ENCODE results near the gene PRDM16.

The PRDM16 gene

DNA sequence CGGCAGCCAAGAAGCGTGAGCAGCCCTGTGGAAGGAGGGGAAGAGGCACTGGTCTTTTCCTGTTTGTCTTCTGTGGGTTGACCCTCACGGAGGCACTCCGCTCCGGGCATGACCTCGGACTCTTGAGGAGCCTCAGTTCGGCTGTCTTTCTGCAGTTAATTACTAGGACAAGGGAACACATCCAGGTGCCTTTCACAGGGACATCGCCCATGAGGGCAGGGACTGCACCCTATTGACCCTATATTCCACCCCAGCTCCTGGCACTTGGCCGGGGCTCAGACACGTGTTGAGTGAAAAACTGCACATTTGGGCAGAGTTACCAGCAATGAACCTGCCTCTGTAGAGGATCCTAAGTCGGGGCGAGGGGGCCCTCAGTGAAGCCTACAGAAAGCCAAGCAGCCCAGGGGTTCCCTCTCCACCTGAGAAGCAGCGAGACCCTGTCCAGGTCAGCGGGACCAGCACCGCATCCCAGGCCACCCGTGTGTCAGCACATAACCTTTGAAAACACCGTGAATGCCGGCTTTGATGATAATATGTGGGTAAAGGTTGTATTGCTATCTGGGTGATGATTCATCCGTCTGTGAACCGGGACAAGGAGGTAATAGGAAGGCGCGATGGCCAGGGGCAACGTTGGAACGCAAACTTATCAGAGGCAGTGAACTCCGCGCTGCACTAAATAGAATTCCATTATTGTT lies 224.0 kb downstream of the PRDM16 start:
- no peak for DNase-seq

- no peak for DNase-seq
Measured at GRCh38 chr1:3293563-3294080, 224.6 kb downstream of the PRDM16 start.

DNA sequence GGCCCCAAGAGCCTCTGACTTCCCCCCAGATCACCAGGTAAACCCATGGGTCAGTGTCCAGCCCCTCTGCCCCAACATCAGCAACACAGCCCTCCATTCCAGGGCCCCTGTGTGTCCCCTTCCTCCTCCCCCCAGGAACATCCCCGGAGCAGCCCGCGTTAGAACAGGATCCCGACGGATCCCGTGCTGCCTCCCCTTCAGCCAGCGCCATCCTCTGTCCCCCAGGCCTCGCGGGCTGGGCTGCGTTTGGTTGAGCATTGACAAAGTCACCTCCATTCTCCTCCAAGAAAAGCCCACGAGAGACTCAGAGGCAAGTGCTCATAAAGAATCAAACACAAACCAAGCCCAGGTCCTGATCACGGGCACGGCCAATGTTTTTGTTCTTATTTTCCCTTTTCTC lies 225.4 kb downstream of the PRDM16 start:
- no peak for DNase-seq

DNA sequence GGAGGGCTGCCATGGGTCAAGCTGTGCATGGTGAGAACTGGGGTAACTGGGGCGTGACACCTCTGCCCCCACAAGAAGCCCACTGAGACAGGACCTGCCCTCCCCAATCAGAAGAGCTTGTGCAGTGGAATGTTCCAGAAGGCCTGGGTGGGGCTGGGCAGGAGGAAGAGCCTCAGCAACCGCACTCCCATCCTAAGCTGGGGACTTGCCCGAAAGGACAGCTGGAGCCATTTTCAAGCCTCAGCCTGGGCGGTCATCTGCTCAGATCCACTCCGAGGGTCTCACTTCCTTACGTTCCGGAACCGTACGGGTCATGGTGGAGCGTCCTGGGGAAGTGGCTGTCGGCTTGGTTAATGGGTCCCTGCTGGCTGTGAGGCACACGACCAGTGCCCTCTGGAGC lies 226.8 kb downstream of the PRDM16 start:
- DNase-seq: no peak

DNA sequence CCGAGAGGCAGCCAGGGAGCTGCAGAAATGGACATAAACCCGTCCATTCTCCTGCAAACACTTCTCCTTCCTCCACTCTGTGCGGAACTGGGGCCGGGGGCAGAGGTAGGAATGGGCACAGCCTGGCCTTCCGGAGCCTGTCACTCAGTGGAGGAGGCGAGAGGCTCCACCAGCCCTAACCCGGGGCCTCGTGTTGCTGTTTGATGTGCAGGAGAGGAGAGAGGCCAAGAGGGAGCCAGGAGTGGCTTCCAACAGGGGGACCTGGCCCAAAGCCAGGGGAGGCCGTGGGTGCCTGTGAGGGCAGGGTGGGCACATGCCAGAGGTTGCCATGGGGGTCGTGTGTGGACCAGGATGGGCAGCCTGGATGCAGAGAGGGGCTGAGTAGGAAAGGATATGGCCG lies 227.3 kb downstream of the PRDM16 start:
- DNase-seq: no peak

DNA sequence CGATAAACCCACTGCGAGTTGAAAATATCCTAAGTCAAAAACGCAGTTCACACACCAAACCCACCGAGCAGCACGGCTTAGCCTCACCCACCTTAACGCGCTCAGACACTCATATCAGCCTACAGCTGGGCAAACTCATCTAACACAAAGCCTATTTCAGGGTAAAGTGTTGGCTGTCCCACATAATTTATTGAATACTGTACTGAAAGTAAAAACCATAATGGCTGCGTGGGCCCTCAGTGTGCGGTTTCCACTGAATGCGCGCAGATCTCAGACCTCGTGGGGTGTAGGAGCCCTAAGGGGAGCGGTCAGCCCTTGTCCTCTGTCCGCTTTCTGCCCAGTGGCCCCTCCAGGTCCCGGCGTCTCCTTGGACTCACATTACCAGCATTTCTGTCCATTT lies 227.8 kb downstream of the PRDM16 start:
- no peak for DNase-seq

DNA sequence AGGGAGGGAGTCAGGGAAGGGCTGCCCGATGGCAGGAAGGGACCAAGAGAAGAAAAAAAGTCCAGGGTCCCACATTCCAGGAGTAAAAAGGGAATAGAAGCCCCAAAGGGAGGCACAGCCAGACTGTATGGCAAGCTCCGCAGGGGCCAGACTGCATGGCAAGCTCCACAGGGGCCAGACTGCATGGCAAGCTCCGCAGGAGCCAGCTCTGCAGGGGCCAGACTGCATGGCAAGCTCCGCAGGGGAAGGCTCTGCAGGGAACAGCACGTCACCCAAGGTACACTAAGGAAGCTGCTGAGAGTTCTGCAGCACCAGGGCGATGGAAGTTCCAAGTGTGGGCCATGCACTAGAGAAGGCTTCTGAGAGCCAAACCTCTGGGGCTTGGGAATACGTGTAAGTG lies 228.8 kb downstream of the PRDM16 start:
- DNase-seq: no peak

- DNase-seq: no peak
Measured at GRCh38 chr1:3298197-3298596, 229.2 kb downstream of the PRDM16 start.

- no peak for DNase-seq
Measured at GRCh38 chr1:3304246-3304645, 235.2 kb downstream of the PRDM16 start.

- no peak for DNase-seq
Measured at GRCh38 chr1:3304692-3305091, 235.7 kb downstream of the PRDM16 start.

GRCh38 chr1:3305156-3305555 lies 236.2 kb downstream of the PRDM16 start:
- DNase-seq: no peak

DNA sequence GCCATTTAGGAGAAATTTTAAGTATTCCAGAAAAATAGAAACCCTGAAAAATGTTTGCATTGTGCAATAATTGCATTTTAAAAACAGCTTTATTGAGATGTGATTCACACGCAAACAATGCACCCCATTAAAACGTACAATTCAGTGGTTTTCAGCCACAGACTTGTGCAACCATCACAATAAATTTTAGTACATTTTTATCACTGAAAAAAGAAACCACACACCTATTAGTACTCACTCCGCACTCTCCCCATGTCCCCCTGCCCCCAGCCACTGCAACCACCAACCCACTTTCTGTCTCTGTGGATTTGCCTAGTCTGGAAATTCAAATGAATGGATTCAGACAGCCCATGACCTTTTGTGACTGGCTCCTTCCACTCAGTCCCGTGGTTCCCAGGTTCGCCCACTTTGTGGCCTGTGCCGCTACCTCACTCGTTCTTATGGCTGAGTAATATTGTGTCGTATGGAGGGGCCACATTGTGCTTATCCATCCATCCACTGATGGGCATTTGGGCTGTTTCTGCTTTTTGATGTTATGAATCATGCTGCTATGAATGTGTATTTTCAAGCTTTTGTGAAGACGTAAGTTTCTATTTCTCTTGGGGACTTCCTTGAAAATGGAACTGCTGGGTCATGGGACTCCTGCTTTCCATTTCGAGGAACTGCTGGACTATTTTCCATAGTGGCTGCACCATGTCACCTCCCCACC lies 237.7 kb downstream of the PRDM16 start:
- peak; percentile 13 for DNase-seq

DNA sequence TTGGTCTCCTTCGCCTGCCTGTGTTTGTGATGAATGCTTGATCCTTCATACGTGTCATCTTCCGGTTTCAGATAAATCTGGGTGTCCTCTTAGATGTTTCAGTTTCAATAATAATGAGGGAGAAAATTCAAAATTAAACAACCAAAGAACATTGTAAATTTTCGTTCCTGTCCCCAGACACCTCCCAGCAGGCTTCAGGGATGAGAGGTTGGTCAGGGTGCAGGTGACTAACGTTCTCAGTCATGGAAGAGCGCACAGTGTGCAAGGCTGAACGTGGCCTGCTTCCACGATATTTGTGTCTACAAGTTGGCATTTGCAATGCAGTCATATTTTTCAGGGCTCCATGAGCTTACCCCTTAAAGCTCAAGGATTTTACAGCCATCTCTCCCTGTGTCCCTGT lies 238.4 kb downstream of the PRDM16 start:
- no peak for DNase-seq

GRCh38 chr1:3308053-3308452 lies 239.1 kb downstream of the PRDM16 start:
- no peak for DNase-seq

- DNase-seq: no peak
Measured at GRCh38 chr1:3310718-3311400, 241.9 kb downstream of the PRDM16 start.

GRCh38 chr1:3311711-3312110 lies 242.7 kb downstream of the PRDM16 start:
- no peak for DNase-seq

DNA sequence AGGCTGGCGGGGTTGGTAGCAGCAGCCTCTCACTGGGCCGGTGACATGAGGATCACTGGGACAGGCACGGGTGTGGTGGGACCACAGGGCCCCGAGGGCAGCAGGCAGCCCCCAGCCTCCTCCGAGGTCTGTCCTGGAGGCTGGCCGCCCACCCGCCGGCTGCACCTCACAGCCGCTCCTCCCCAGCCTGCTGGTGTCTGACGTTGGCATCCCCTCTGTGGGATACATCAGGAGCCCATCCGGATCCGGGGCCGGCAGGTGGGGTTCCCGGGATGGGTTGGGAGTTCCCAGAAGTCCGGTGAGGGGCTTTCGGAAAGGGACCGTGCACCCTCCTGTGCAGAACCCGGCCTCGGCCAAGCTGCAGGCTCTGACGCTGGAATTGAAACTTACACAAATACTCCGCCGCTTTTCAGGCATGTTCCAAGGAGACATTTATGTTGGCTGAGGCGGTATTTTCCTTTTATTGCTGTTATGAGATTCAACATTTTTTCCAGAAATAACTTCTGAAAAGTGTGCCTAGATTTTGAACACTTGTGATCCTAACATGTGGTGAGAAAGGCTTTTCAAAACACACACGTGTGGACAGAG lies 243.4 kb downstream of the PRDM16 start:
- no peak for DNase-seq

DNA sequence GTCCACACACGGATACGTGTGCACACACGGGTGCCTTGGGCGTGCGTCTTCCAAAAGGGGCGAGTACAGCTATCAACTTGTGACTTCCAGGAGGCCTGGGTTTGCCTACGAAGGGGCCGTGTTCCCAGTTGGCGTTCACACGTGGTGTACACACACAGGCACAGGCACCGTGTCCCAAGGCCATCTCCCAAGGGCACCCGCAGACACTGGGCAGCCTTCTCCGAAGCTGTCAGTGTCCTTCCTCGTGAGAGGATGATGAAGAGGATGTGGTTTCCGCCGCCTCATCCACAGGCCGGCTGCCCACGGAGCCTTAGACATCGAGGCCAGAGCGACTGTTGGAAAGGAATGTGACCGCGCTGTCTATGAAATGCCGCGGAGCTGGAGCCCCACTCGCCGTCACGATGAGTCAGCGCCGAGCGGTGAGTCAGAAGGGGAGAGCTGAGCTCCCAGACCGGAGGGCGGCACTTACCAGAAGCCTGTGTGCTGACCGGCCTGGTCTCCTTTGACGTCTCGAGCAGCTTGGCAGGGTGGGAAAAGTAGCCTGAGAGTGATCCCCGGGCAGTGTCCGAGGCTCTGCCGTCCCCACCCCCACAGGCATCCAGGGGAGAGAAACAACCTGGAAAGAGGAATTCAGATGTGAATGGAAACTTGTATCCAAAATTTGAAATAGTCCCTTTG lies 244.0 kb downstream of the PRDM16 start:
- peak; percentile 77 for DNase-seq

GRCh38 chr1:3313576-3313950 lies 244.6 kb downstream of the PRDM16 start:
- no peak for DNase-seq

GRCh38 chr1:3314491-3315381 lies 245.7 kb downstream of the PRDM16 start:
- no peak for DNase-seq

- no peak for DNase-seq
Measured at GRCh38 chr1:3315399-3316339, 246.7 kb downstream of the PRDM16 start.

Data from GOT3 (cell line).